ENCODE measurements around the gene MUCL3. TPM values are rescaled to one million over a fixed set of nuclear protein-coding genes. Genes with fewer than 3 reads are reported as not detected.
"Not testable (repeated sequence)": the region's sequence is repeated elsewhere in the genome, so short reads cannot be mapped to it uniquely, and the experiment has no call there.

MUCL3 gene
- total RNA-seq, 2 donors from 2014 or later, result 0.09 TPM; not detected in 1

GRCh38 chr6:30917041-30917440, 23.7 kb upstream of the MUCL3 start:
- no peaks in the 10 kb centered on the region for H3K27me3 Mint-ChIP-seq (ENCODE audit: low read depth)
- H3K27ac Mint-ChIP-seq, result no peak overlapping the region
- H3K4me3 Mint-ChIP-seq, result no peak overlapping the region
- no peak for DNase-seq
- H3K4me1 Mint-ChIP-seq (ENCODE audit: low read depth), result peaks cover 33% of the 10 kb centered on the region
- no peaks in the 10 kb centered on the region for H3K9me3 Mint-ChIP-seq
- H3K36me3 Mint-ChIP-seq (ENCODE audit: insufficient read depth in 2 of 2), result peaks cover 3 to 22% of the 10 kb centered on the region in 2 donors
- ATAC-seq (replicated peaks in 1 of 2), result no peak

DNA sequence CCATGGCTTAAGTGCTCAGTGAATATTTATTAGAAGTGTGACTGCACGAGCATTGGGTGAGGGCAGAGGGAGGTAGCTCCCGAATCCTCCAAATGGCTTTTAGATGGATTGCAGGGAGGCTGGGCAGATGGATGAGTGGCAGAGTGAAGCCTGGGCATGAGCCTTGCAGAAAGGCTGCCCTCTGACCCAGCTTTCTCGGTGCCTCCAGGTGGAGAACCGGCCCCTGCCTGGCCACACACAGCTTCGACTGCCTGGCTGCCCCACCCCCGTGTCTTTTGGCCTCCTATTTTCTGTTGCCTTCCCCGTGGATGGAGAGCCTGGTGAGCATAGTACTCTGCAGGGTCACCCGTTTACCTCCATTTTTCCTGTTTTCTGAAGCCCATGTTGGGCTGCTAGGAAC, 23.3 kb upstream of the MUCL3 start:
- Mint-ChIP-seq H3K9me3 (no peaks in the 10 kb centered on the region), H3K27me3 (ENCODE audit: low read depth) (no peaks in the 10 kb centered on the region), H3K4me3 (no peak overlapping the region), H3K36me3 (ENCODE audit: insufficient read depth in 2 of 2) (peaks cover 3 to 21% of the 10 kb centered on the region in 2 donors), H3K27ac (no peak overlapping the region), H3K4me1 (ENCODE audit: low read depth) (peaks cover 32% of the 10 kb centered on the region)
- ATAC-seq (replicated peaks in 1 of 2) (no peak), DNase-seq (no peak)

GRCh38 chr6:30918670-30919069, 22.1 kb upstream of the MUCL3 start:
- Mint-ChIP-seq H3K36me3 (ENCODE audit: insufficient read depth in 2 of 2) (peaks cover 3 to 13% of the 10 kb centered on the region in 2 donors), H3K4me3 (no peak overlapping the region)
- no peak for ATAC-seq (replicated peaks in 1 of 2)

DNA sequence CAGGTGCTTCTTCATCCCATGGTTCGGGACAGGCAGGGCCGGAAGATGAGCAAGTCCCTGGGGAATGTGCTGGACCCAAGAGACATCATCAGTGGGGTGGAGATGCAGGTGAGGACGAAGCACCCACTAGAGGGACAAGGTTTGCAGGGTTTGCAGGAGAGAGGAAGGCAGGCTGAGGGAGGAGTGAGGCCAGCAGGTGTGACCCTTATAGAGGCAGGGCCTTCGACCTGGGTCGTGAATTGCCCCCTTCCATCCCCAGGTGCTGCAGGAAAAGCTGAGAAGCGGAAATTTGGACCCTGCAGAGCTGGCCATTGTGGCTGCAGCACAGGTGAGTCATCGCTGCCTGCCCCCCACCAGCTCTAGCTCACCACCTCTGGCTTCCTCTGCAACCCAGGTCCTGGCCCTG, 18.3 kb upstream of the MUCL3 start:
- H3K36me3 Mint-ChIP-seq (ENCODE audit: insufficient read depth in 2 of 2), result peaks cover 1 to 15% of the 10 kb centered on the region in 2 donors
- H3K27ac Mint-ChIP-seq, result no peak overlapping the region

More at GRCh38 chr6:30918670-30919069, 22.1 kb upstream of the MUCL3 start:
- Mint-ChIP-seq H3K27ac (no peak overlapping the region), H3K4me1 (ENCODE audit: low read depth) (peaks cover 21% of the 10 kb centered on the region), H3K9me3 (no peaks in the 10 kb centered on the region), H3K27me3 (ENCODE audit: low read depth) (no peaks in the 10 kb centered on the region)
- no peak for DNase-seq

GRCh38 chr6:30924040-30924627, 16.6 kb upstream of the MUCL3 start:
- H3K9me3 Mint-ChIP-seq; ATAC-seq (replicated peaks in 1 of 2); H3K4me3 Mint-ChIP-seq; H3K27ac Mint-ChIP-seq; H3K27me3 Mint-ChIP-seq (ENCODE audit: low read depth); DNase-seq; H3K4me1 Mint-ChIP-seq (ENCODE audit: low read depth): not testable (repeated sequence)
- H3K36me3 Mint-ChIP-seq (ENCODE audit: insufficient read depth in 2 of 2), result peaks cover 3 to 20% of the 10 kb centered on the region in 2 donors

More for the DNA sequence above, 18.3 kb upstream of the MUCL3 start:
- Mint-ChIP-seq H3K4me1 (ENCODE audit: low read depth) (peaks cover 5% of the 10 kb centered on the region), H3K9me3 (no peaks in the 10 kb centered on the region), H3K4me3 (no peak overlapping the region), H3K27me3 (ENCODE audit: low read depth) (no peaks in the 10 kb centered on the region)
- DNase-seq, result no peak
- ATAC-seq (replicated peaks in 1 of 2), result no peak

DNA sequence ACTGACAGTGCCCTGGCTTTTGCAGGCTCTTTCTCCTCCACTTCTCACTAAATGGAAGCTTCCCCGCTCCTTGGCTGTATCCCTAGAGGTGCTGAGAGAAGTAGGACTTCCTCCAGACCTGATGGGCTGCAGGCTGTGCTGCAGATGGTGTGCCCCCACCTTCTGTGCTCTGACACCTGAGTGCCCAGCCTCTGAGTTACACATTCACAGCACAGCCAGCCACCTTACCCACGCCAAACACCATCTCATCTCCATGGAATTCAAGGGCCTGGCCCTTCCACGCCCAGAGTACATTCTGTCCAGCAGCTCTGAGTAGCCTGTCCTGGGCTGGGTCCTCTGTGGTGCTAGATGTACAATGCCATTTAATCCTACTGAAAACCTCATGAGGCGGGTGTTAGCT, 14.1 kb upstream of the MUCL3 start:
- DNase-seq (no peak), ATAC-seq (replicated peaks in 1 of 2) (no peak)
- Mint-ChIP-seq H3K4me3 (no peak overlapping the region), H3K9me3 (peaks cover 3 to 4% of the 10 kb centered on the region in 2 donors), H3K27me3 (ENCODE audit: low read depth) (no peaks in the 10 kb centered on the region), H3K27ac (no peak overlapping the region), H3K4me1 (ENCODE audit: low read depth) (no peaks in the 10 kb centered on the region), H3K36me3 (ENCODE audit: insufficient read depth in 2 of 2) (peaks cover 3 to 18% of the 10 kb centered on the region in 2 donors)

DNA sequence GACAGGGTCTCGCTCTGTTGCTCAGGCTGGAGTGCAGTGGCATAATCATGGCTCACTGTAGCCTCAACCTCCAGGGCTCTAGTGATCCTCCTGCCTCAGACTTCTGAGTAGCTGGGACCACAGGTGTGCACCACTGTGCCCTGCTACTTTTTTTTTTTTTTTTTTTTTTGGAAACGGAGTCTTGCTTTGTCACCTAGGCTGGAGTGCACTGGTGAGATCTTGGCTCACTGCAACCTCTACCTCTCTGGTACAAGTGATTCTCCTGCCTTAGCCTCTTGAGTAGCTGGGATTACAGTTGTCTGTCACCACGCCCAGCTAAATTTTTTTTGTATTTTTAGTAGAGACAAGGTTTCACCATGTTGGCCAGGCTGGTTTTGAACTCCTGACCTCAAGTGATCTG, 13.7 kb upstream of the MUCL3 start:
- DNase-seq; ATAC-seq (replicated peaks in 1 of 2); H3K4me3 Mint-ChIP-seq; H3K27me3 Mint-ChIP-seq (ENCODE audit: low read depth); H3K27ac Mint-ChIP-seq; H3K4me1 Mint-ChIP-seq (ENCODE audit: low read depth); H3K9me3 Mint-ChIP-seq: not testable (repeated sequence)
- peaks cover 3 to 18% of the 10 kb centered on the region in 2 donors for H3K36me3 Mint-ChIP-seq (ENCODE audit: insufficient read depth in 2 of 2)

- no peak for DNase-seq
- no peaks in the 10 kb centered on the region for H3K4me1 Mint-ChIP-seq (ENCODE audit: low read depth)
- no peak overlapping the region for H3K27ac Mint-ChIP-seq
- H3K4me3 Mint-ChIP-seq, result no peak overlapping the region
- H3K36me3 Mint-ChIP-seq (ENCODE audit: insufficient read depth in 2 of 2), result peaks cover 3 to 16% of the 10 kb centered on the region in 2 donors
- H3K9me3 Mint-ChIP-seq, result peaks cover 3 to 4% of the 10 kb centered on the region in 2 donors
- no peak for ATAC-seq (replicated peaks in 1 of 2)
- H3K27me3 Mint-ChIP-seq (ENCODE audit: low read depth), result no peaks in the 10 kb centered on the region
Measured at GRCh38 chr6:30928677-30929076, 12.1 kb upstream of the MUCL3 start.

GRCh38 chr6:30930506-30930905, 10.3 kb upstream of the MUCL3 start:
- Mint-ChIP-seq H3K4me1 (ENCODE audit: low read depth) (peaks cover 6% of the 10 kb centered on the region), H3K27ac (no peak overlapping the region), H3K9me3 (peaks cover 3 to 4% of the 10 kb centered on the region in 2 donors), H3K4me3 (no peak overlapping the region), H3K36me3 (ENCODE audit: insufficient read depth in 2 of 2) (peaks cover 3 to 14% of the 10 kb centered on the region in 2 donors), H3K27me3 (ENCODE audit: low read depth) (no peaks in the 10 kb centered on the region)
- ATAC-seq (replicated peaks in 1 of 2) (no peak), DNase-seq (no peak)

- ATAC-seq (replicated peaks in 1 of 2), result no peak
- Mint-ChIP-seq H3K27me3 (ENCODE audit: low read depth) (peaks cover under 1% of the 10 kb centered on the region), H3K27ac (no peak overlapping the region), H3K4me1 (ENCODE audit: low read depth) (peaks cover 7% of the 10 kb centered on the region), H3K36me3 (ENCODE audit: insufficient read depth in 2 of 2) (peaks cover 3 to 14% of the 10 kb centered on the region in 2 donors), H3K4me3 (no peak overlapping the region), H3K9me3 (peaks cover 3 to 4% of the 10 kb centered on the region in 2 donors)
- no peak for DNase-seq
Measured at GRCh38 chr6:30931272-30931671, 9.5 kb upstream of the MUCL3 start.

DNA sequence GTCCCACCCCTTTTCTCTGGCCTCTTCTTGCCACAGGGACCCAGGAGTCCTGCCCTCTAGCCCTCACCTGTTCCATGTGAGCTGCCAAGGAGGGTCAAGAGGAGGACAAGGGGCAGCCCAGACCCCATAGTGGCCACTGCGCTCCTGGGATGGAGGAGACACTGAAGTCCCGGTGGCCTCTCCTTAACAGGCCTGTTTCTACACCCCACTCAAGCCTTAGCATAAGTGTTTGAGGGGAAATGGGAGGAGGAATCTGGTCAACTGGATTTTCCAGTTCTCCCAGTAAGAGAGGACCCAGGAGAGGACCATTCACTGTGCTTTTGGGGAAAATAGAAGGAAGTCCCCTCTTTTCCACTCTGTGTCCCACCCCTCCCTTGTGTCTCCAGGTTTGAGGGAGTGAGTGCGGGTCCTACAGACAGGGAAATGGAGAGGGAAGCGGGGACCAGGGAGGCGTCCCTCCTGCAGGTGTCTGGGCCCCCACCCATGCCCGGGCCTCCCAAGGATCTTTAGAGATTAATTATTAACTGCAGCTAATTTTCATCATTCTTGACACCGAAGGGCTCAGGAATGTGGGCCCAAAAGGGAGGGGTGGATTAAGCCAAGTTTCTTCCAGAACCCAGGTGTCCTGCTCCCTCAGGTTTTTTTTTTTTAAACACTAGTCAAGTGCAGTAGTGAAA, 8.7 kb upstream of the MUCL3 start, which contains the start of gene SFTA2:
SFTA2 (minus strand) TSS at position 202 of the 677 bp plus-strand sequence; CDS start at position 128, 74 bp downstream.
- no peak for ATAC-seq (replicated peaks in 1 of 2)
- Mint-ChIP-seq H3K4me3 (no peak within 1 kb of the TSS), H3K27me3 (ENCODE audit: low read depth) (peaks cover 7% of the 10 kb centered on the region), H3K9me3 (peaks cover 3 to 4% of the 10 kb centered on the region in 2 donors), H3K4me1 (ENCODE audit: low read depth) (peaks cover 7% of the 10 kb centered on the region), H3K36me3 (ENCODE audit: insufficient read depth in 2 of 2) (peaks cover 3 to 14% of the 10 kb centered on the region in 2 donors), H3K27ac (no peak within 1 kb of the TSS)
- DNase-seq, result no peak

GRCh38 chr6:30932665-30933365, 8.0 kb upstream of the MUCL3 start:
- ATAC-seq (replicated peaks in 1 of 2), result no peak
- no peak for DNase-seq
- no peak overlapping the region for H3K4me3 Mint-ChIP-seq
- H3K27ac Mint-ChIP-seq, result no peak overlapping the region
- peaks cover 3 to 9% of the 10 kb centered on the region in 2 donors for H3K36me3 Mint-ChIP-seq (ENCODE audit: insufficient read depth in 2 of 2)
- H3K27me3 Mint-ChIP-seq (ENCODE audit: low read depth), result peaks cover 7% of the 10 kb centered on the region
- H3K4me1 Mint-ChIP-seq (ENCODE audit: low read depth), result peaks cover 7% of the 10 kb centered on the region
- peaks cover 3 to 4% of the 10 kb centered on the region in 2 donors for H3K9me3 Mint-ChIP-seq

DNA sequence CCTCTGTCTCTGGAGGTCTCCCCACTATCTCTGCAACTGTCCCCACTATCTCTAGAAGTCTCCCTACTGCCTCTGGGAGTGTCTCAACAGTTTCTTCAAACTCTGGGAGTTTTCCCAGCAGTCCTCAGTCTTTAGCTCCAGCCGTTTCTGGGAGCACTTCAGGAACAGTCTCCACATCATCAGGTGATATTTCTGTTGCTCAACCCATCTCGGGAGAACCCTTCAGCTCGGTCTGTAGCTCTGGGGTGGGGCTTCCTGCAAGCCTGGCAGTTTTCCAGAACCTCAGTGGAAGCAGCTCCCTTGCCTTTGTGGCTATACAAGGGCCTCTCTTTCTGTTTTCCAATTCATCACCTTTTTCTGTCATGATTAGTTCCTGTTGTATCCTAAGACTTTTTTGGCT, 5.8 kb upstream of the MUCL3 start:
- Mint-ChIP-seq H3K9me3 (no peaks in the 10 kb centered on the region), H3K36me3 (ENCODE audit: insufficient read depth in 2 of 2) (no peaks in the 10 kb centered on the region), H3K4me1 (ENCODE audit: low read depth) (peaks cover 7% of the 10 kb centered on the region), H3K27me3 (ENCODE audit: low read depth) (peaks cover 7% of the 10 kb centered on the region), H3K4me3 (no peak overlapping the region), H3K27ac (no peak overlapping the region)
- ATAC-seq (replicated peaks in 1 of 2) (no peak), DNase-seq (no peak)

Measured in activated T-cell treated with anti-CD3 and anti-CD28 coated beads, Interleukin-2, amount 50 U/mL, for 72 hours (primary cell).